LHCN-M2 (cell line): ENCODE results near the gene KIF13A. TPM values are rescaled to one million over a fixed set of nuclear protein-coding genes. Genes with fewer than 3 reads are reported as not detected.

Source experiments
- DNase-seq: peaks from one replicate; pipeline ENCODE4 v3.0.0-alpha.2; 2012; ENCODE audit warnings: low read depth
- total RNA-seq: library from RNA; depleted of rRNA; stranded (reverse); fragments of >200 nt; gene quantifications from 2 replicates; pipeline ENCODE4 v1.2.3, GENCODE V29; 2014; rRNA removed

Gene KIF13A
- total RNA-seq, 1 experiment from 2014 or later, result 37.4 TPM

DNA sequence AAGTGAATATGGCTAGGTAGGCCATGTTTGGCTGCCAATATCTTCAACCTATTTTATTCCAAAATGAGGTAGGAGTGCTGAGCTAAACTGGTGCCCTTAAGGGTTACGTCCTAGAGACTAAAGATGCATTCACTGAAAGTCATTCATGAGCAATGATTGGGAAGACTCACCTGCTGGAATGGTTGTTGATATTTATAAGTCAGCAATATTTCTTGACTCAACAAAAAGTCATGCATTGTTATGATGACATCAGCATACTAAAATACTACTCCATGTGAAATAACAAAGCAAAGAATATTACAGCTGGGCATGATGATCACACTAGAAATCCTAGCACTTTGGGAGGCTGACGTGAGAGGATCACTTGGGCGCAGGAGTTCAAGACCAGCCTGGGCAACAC is 263.1 kb downstream of the KIF13A start:
- DNase-seq, result peak; percentile 33

DNA sequence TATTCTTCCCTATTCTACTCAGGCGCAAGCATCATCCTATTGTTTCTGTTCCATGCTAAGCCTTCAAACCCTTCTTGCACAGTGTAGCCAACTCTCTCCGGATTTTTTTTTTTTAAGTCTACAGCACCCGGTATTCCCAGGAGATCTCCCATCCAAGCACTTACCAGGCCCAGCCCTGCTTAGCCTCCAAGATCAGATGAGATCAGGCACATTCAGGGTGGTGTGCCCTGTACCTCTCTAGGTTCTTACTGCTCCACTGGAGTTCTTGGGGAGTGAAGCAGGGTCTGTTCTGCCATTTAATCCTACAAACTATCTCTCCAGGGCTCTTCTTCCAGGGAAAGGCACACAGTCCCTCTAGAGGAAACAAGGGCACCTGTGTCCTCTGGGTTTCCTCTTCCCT is 265.8 kb downstream of the KIF13A start:
- DNase-seq, result no peak

DNA sequence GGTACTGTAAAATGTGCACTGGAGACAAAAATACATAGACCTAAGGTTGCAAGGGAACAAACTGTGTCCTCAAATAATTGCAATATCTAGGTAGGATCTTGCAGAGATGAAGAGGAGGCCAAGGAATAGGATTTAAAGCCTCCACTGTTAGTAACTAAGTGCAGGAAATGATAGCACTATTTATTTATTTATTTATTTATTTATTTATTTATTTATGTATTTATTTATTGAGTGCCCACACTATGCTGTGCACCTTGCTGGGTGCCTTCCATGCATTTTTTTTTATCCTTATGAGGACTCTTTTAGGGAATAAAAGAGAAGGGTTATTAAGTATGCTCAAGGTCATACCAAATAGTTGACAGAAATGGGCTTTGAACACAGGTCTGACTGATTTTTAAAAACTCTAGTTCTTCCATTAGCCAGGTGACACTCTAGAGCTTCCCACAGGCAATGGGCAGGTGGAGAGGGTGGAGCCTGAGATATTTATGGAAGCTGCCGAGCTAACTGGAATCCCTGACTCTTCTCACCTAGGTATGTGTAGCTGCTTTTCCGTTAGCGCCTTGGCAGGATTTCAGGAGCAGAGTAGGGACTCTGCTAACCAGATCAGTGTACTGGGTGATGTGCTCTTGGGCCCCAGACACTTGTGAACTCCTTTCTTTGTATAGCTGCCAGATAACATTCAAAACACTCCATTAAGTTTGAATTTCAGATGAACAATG is 268.0 kb downstream of the KIF13A start:
- DNase-seq, result no peak

DNA sequence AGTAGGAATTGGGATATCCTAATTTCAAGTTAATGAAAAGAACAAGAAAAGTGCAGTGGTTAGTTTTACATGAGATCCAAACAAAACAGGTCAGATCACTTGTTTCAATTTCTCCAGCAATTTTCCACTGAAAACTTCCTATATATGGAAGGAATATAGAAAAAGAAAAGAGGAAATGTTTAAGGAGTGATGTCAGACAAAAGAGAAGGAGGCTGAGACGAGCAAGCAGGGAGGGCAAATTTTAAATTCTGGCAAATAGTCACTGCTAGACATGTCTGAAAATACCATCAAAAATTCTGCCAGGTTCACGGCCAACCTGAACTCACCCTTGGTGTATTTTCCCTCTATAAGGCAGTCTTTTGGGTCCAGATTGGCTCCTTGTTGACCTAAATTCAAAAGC is 271.2 kb downstream of the KIF13A start:
- DNase-seq, result no peak

DNA sequence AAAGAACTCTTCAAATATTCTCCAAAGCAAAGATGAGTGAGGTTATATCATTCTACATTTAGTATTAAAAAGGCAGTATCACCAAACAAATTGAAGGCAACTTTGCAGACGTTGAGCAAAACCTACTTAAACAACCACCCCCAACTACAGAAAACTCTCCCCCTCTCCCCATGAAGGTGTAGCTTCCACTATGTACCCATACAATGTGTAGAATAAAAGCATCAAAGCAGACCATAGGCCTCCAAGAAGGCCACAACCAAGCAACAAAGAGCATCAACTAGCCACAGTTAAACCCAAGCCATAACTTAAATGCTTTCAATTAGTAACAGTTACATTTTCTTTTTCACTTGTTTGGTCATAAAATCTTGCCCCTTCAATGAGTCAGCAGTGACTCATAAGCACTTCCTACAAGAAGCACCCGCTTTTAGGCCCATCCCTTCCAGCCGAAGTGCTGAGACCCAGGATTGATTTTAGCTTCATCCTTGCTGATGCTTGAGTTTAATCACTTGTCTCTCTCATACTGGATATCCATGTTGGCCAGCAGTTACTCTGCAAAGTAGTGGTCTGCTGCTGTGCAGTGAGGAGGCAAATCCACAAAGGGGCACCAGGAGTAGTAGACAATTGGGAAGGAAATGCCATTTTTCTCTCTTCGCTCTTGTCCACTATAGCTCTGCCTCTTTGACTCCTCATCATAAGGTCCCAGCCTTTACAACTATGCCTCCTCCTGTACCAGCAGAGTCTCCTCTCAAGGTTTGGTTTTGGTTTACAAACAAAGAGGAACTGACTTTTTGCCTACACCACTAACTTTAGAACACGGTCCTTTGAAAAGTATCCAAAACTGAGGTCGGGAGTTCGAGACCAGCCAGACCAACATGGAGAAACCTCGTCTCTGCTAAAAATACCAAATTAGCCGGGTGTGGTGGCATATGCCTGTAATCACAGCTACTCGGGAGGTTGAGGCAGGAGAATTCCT is 272.3 kb downstream of the KIF13A start:
- DNase-seq, result peak; percentile 90

DNA sequence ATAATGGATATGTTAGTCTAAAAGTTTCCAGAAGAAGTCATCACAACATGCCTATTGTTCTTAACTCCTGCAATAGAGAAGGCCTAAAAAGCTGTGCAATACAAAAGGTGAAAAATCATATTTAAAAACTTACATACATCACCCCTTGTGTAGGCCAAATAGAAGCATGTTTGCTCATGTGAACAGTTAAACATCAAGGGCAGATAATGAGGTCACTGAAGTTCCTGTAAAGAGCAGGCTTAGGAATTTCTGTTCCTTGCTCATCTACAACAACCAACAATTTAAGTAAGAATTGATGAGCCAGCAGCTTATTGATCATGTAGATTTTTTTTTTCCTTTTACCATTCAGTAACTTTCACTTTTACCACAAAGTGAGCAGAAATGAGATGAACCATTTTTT is 273.3 kb downstream of the KIF13A start:
- peak; percentile 11 for DNase-seq

DNA sequence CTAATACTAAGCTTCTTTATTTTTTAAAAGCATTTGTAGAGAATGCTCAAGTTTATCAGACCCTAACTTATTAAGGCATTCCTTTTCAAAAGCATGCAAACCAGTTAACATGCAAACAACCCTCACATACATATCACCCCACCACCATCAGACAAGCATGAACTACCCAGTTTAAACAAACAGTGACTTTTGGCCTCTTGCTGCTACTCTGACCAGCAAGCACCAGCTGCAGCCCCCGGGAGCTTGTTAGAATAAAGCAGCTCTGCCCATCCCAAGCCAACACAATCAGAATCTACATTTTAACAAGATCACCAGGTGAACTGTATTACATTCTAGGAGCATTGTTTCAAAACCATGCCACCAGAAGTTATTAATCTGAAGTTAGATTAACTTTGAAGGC is 274.9 kb downstream of the KIF13A start:
- DNase-seq, result no peak

DNA sequence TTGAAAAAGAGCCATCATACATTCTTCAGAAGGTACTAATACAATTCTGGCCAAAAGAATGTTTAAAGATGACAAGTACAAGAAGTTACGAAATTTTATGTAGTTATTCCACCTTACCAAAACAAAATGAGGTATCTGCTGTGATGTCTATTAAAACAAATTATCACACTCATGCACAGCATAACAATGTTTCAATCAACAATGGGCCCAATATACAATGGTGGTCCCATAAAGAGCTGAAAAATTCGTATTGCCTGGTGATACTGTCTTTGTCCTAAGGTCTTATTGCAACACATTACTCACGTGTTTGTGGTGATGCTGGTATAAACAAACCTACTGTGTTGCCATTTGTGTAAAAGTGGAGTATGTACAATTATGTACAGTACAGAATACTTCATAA is 277.1 kb downstream of the KIF13A start:
- DNase-seq, result peak; percentile 20

DNA sequence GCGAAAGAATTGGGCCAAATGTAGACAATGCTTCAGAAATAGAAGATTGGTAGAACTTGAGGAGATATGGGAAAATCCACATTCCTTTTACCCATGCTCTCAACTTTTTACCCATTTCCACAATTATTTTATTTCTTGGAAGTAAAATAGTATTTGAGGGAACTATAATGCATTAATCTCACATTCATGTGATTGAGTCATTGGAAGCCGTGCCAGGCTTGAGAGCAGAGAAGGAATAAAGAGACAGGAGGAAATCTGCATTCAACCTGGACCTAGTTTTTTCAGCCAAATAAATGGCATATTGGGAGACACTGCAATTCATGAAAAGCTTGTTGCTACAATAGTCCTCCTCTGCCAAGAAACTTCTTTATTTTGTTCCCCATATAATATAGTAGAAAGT is 278.0 kb downstream of the KIF13A start:
- DNase-seq, result no peak

Other genes starting within 250 kb of the KIF13A start
- gene NHLRC1, start 135.0 kb upstream of the KIF13A start, total RNA-seq, result 1.5 and 3.3 TPM in 2 replicates
- 11.5 and 12.2 TPM in 2 replicates for gene TPMT, start 167.4 kb upstream of the KIF13A start, total RNA-seq
- gene KDM1B, start 167.8 kb upstream of the KIF13A start, total RNA-seq, result 12.2 and 13.3 TPM in 2 replicates